Heart left ventricle (tissue), 13 donors: ENCODE data around the gene FLNA.

Experiments used
- POLR2A ChIP-seq, 2 donors: fragments of 450-650 bp; IDR thresholded peaks; one replicate each; pipeline ENCODE4 v1.6.1; 2017; ENCODE audit warnings: antibody characterized with exemption in 2 of 2, mild to moderate bottlenecking in 2 of 2, moderate library complexity in 2 of 2
- TF ChIP-seq, protein P1 (sequence below), 12 donors: fragments of 200-600 bp; sonication (generic) in 4 of 12; IDR thresholded peaks; one replicate each; pipeline versions ENCODE4 v1.5.0 to v1.8.0; 2018 to 2022; ENCODE audit warnings: antibody characterized with exemption in 12 of 12, mild to moderate bottlenecking in 5 of 12
- donor health status: ischemic (EF 13 %, LVEDD 7.1; RV severe dilation, severe dysfunction).
- donor health status: DM: no; HTN: yes; CAD: no.
- donor health status: DM: no; HTN: no; CAD: no.
- donor health status: ischemic (EF 25% LVEDD 6.9; RV normal size, moderate dysfunction).
- donor health status: ischemic (EF 25% LVEDD 5.7; RV mildly dilated, moderate dysfunction).
- donor health status: ischemic (EF 35%, LVEDD 5.7; RV mildly dilated, moderate dysfunction).
- donor health status: nonischemic (EF 11% LVEDD 7.7; RV severe dilation, severe dysfunction).
- donor health status: DM: yes; HTN: yes; CAD: no.
- donor health status: PGD.
- donor health status: ischemic (EF 29% LVEDD 5.4; RV normal size, mild dysfunction).
- donor health status: nonischemic (EF 23%, LVEDD 6.1; RV moderate dilation, normal function).

GRCh38 chrX:154375156-154375504, 696 bp upstream of the FLNA start:
- TF ChIP-seq, protein P1, sequence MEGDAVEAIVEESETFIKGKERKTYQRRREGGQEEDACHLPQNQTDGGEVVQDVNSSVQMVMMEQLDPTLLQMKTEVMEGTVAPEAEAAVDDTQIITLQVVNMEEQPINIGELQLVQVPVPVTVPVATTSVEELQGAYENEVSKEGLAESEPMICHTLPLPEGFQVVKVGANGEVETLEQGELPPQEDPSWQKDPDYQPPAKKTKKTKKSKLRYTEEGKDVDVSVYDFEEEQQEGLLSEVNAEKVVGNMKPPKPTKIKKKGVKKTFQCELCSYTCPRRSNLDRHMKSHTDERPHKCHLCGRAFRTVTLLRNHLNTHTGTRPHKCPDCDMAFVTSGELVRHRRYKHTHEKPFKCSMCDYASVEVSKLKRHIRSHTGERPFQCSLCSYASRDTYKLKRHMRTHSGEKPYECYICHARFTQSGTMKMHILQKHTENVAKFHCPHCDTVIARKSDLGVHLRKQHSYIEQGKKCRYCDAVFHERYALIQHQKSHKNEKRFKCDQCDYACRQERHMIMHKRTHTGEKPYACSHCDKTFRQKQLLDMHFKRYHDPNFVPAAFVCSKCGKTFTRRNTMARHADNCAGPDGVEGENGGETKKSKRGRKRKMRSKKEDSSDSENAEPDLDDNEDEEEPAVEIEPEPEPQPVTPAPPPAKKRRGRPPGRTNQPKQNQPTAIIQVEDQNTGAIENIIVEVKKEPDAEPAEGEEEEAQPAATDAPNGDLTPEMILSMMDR (IDR thresholded peaks at IDR 0.05) = no peak
- TF ChIP-seq POLR2A (IDR thresholded peaks at IDR 0.05) = no peak
